Renal cortex interstitium (tissue), 11 donors: ENCODE measurements around the gene BMPR2. TPM values are rescaled to one million over a fixed set of nuclear protein-coding genes. Genes with fewer than 3 reads are reported as not detected.

Experiments used
- DNase-seq, 11 donors: peaks; one replicate each; pipeline ENCODE4 v3.0.0-alpha.2; 2013; ENCODE audit warnings: low read depth in 9 of 11, low spot score in 4 of 11; ENCODE audit errors: extremely low read depth in 1 of 11
- polyA plus RNA-seq, 3 donors: library from polyadenylated mRNA; unstranded; fragments of 120-200 nt; gene quantifications; one replicate each; pipeline ENCODE4 v1.2.1, GENCODE V29; 2013; ENCODE audit not compliant: insufficient read length in 3 of 3

Gene BMPR2
- polyA plus RNA-seq, 3 donors, result 49.9 to 69.4 (median 64.5) TPM

DNA sequence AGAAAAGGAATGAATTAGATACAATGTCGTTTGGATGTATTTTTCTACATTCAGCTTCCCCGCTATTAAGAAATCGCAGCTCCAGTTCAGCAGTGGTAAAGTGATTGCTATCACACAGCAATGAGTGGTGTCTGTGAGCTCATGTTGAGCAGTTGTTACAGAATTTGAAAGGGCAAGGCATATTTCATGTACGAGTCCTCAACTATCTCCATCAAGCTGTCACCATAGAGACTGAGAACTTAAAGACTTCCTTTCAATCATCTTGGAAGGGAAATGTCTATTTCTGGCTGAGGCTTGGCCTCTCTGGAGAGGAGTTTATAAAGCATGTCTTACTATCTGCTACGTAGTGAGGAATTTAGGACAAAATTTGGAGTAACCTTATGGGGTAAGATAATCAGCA lies 234.3 kb downstream of the BMPR2 start:
- no peak for DNase-seq

DNA sequence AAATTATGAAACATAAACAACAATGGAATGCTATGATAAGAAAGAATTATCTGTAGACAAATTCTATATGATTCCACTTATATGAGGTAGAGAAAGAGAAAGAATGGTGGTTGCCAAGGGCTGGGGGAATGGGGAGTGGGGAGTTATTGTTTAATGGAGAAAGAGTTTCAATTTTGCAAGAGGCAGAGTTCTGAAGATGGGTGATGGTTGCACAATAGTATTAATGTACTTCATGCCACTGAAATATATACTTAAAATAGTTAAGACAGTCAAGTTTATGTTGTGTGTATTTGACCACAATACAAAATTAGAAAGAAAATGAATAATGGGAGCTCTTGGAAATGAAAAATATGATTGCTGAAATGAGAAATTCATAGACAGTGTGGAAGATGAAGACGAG lies 236.0 kb downstream of the BMPR2 start:
- no peak for DNase-seq

DNA sequence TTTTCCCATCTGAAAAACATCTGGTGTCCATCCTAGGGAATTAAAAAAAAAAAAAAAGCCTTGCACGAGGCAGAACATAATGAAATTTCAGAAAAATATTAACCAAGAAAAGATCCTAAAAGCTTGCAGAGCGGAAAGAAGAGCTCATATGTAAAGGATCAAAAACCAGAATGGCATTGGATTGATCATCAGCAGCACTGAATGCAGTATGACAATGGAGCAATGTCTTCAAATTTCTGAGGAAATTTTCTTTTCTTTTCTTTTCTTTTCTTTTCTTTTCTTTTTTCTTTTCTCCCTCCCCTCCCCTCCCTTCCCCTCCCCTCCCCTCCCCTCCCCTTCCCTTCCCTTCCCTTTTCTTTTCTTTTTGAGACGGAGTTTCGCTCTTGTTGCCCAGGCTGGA lies 237.4 kb downstream of the BMPR2 start:
- DNase-seq, result no peak

Other genes starting within 250 kb of the BMPR2 start
- 100 to 1,000 TPM; 175 to 230 (median 190) TPM for gene SUMO1, start 137.7 kb upstream of the BMPR2 start, polyA plus RNA-seq
- 100 to 1,000 TPM in 2 of 3 donors, 10 to 100 TPM in 1; 94.0 to 132 (median 121) TPM for gene NOP58, start 110.6 kb upstream of the BMPR2 start, polyA plus RNA-seq